WERI-Rb-1 (cell line): Measurements from ENCODE around the gene NXPH3.

ENCODE experiments used
- DNase-seq: peaks from one replicate; pipeline ENCODE4 v3.0.0-alpha.2; 2020
- H3K27ac ChIP-seq: fragments of 250-450 bp; sonication (Bioruptor Pico); 2 replicates; pipeline ENCODE4 v1.5.1; 2020; ENCODE audit warnings: mild to moderate bottlenecking, moderate library complexity
- H3K27me3 ChIP-seq: fragments of 250-450 bp; sonication (Bioruptor Pico); 2 replicates; pipeline ENCODE4 v1.5.1; 2021; ENCODE audit warnings: mild to moderate bottlenecking, low read depth, moderate library complexity; ENCODE audit not compliant: insufficient read depth, severe bottlenecking
- H3K36me3 ChIP-seq: fragments of 250-450 bp; sonication (Bioruptor Pico); 2 replicates; pipeline ENCODE4 v1.5.1; 2020; ENCODE audit warnings: mild to moderate bottlenecking, moderate library complexity
- H3K4me3 ChIP-seq: 2 replicates; pipeline ENCODE4 v1.5.1; 2011; ENCODE audit warnings: low read depth, mild to moderate bottlenecking, control low read depth, low read length
- H3K9me3 ChIP-seq: fragments of 250-450 bp; sonication (Bioruptor Pico); 2 replicates; pipeline ENCODE4 v1.5.1; 2021; ENCODE audit warnings: mild to moderate bottlenecking, moderate library complexity; ENCODE audit not compliant: severe bottlenecking
- TF ChIP-seq, protein P1 (sequence below): IDR thresholded peaks from 2 replicates; pipeline ENCODE4 v1.5.1; 2011; ENCODE audit warnings: low read depth, mild to moderate bottlenecking, control low read depth, inconsistent platforms, low read length

Gene NXPH3

DNA sequence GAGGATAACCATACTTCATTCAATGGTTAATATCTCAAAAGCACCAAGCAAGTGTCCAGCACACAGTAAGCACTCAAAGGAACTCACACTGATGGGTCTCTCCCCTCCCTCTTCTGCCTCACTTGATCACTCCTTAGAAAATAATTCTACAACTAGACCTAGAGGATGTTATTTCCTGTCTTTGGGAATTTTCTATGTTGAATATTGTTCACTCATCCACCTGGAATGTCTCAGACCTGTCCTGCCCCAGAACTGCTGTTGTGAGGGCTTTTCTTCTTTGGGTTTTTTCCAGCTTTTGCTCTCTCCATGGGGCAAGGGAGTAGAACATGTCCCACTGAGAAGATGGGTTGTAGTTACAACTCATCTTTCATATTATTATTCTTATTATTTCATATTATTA, 25.3 kb downstream of the NXPH3 start:
- no peaks in the 10 kb centered on the region for H3K27me3 ChIP-seq
- H3K27ac ChIP-seq, result no peak overlapping the region
- TF ChIP-seq, protein P1, sequence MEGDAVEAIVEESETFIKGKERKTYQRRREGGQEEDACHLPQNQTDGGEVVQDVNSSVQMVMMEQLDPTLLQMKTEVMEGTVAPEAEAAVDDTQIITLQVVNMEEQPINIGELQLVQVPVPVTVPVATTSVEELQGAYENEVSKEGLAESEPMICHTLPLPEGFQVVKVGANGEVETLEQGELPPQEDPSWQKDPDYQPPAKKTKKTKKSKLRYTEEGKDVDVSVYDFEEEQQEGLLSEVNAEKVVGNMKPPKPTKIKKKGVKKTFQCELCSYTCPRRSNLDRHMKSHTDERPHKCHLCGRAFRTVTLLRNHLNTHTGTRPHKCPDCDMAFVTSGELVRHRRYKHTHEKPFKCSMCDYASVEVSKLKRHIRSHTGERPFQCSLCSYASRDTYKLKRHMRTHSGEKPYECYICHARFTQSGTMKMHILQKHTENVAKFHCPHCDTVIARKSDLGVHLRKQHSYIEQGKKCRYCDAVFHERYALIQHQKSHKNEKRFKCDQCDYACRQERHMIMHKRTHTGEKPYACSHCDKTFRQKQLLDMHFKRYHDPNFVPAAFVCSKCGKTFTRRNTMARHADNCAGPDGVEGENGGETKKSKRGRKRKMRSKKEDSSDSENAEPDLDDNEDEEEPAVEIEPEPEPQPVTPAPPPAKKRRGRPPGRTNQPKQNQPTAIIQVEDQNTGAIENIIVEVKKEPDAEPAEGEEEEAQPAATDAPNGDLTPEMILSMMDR, result no peak
- H3K9me3 ChIP-seq, result no peaks in the 10 kb centered on the region
- DNase-seq, result no peak
- H3K4me3 ChIP-seq, result no peak overlapping the region
- H3K36me3 ChIP-seq, result peaks cover 85% of the 10 kb centered on the region

DNA sequence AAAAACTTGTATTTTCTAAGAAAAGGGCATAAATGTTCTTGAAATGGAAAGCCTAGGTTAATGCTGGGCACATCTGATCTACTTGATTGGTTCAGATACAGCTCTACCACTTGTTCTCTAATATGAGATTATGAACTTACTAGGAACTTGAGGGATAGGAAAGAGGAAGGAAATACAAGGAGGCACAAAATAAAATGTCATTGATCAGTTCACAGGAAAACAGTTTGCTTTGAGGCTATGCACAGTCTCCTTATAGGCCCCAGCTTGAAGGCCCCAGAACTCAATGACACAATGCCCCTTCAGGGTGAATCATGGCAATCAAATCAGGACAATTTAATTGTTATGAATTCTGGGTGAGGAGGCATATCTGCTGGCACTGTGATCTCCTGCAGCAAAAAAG, 27.1 kb downstream of the NXPH3 start:
- no peaks in the 10 kb centered on the region for H3K27me3 ChIP-seq
- no peak for DNase-seq
- peaks cover 84% of the 10 kb centered on the region for H3K36me3 ChIP-seq
- H3K4me3 ChIP-seq, result no peak overlapping the region
- H3K9me3 ChIP-seq, result no peaks in the 10 kb centered on the region
- TF ChIP-seq, protein P1, result no peak
- no peak overlapping the region for H3K27ac ChIP-seq

DNA sequence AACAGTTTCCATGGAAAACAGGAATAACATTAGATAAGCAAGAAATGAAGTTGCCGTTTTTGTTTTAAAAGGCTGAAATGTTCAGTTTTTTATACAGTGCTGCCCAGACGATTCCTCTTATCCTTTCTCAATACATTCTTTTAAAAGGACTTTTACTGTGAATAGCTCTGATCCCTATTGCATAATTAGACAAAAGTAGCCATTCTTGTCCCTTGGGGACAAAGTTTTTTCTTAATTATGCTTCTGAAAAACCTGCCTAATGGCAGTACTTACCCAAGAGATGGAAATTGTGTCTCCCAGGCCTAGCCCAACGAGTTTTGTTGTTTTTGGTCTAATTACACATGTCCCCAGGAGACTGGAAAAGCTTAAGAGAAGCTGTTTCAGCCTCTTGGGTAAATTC, 27.6 kb downstream of the NXPH3 start:
- no peak for DNase-seq
- Histone ChIP-seq H3K4me3 (no peak overlapping the region), H3K9me3 (no peaks in the 10 kb centered on the region), H3K27me3 (no peaks in the 10 kb centered on the region), H3K27ac (no peak overlapping the region), H3K36me3 (peaks cover 83% of the 10 kb centered on the region)
- TF ChIP-seq, protein P1, result no peak

DNA sequence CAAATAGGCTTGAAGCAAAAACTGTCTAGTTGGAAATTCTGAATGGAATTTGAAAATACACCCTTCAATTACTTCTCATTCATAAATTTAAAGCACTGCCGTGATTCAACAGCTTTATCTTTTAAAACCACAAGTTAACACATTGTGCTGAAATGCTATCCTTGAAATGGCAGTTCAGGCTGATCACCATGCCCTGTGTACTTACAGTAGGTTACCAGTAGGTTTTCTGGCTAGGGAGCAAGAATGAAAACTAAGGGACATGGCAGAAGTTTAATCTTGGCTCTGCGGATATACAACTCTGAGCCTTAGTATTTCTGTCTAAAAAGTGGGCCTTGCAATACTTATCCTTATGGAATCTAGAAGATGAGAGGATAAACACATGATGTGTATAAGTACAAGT, 28.0 kb downstream of the NXPH3 start:
- H3K36me3 ChIP-seq, result peaks cover 83% of the 10 kb centered on the region
- H3K4me3 ChIP-seq, result no peak overlapping the region
- H3K27ac ChIP-seq, result no peak overlapping the region
- H3K9me3 ChIP-seq, result no peaks in the 10 kb centered on the region
- no peak for DNase-seq
- no peaks in the 10 kb centered on the region for H3K27me3 ChIP-seq
- TF ChIP-seq, protein P1, result no peak

DNA sequence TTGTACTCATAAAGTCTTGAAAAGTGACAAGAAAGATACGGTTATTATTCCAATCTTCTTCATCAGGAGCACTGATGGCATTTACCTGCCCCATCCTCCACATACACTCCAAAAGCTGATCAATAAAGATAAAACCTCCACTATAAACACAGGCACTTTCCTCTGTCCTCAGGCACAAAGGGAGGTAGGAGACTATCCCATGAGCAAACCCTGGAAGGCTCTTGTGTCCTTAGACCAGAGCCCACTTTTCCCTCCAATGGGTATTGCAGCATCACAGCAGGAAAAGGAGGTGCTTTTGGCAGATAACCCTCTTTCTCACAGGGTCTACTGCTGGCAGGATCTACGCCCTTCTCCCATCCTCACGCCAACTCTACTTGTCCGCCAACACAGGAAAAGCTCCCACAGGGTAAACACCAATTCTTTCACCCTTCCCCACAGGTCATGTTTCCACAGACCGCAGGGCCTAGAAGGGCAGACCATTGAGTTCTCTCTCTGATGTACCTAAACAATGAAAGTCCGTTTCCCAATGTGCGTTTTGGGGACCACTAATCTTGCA, 28.7 kb downstream of the NXPH3 start:
- TF ChIP-seq, protein P1, result no peak
- Histone ChIP-seq H3K27me3 (no peaks in the 10 kb centered on the region), H3K9me3 (no peaks in the 10 kb centered on the region), H3K27ac (no peak overlapping the region), H3K36me3 (peaks cover 90% of the 10 kb centered on the region), H3K4me3 (no peak overlapping the region)
- DNase-seq, result no peak

DNA sequence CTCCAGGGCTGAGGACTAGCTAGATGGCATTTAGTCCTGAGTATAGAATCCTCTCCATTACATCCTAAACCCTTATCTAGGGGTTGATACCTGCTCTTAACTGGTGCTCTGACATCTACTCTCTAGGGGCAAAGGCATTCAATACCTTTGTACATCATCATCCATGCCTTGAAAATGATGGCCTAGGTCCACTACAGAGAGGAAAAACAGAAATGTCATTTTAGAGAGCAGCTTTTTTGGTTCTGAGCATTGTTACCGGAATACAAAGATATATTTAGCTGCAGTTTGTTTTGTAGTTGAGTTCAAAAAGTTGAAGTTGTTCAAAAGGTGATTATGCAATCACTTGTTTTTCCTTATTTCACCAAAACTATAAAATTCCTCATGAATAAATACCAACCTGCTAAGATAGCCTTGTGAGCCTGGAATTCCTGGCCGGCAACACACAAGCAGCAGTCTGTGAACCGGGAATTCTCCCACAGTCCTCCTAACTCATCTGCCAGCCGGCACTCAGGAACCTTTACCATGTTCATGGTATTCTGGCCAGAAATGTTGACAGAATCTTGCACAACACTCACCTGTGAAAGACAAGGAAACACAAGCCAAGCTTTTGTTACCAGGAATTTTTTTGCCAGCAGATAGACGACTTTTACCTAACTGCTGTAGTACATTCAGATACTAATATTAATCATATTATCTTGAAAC, 35.4 kb downstream of the NXPH3 start:
- Histone ChIP-seq H3K27ac (no peak overlapping the region), H3K27me3 (no peaks in the 10 kb centered on the region), H3K9me3 (no peaks in the 10 kb centered on the region), H3K36me3 (peaks cover 80% of the 10 kb centered on the region), H3K4me3 (no peak overlapping the region)
- TF ChIP-seq, protein P1, result no peak
- no peak for DNase-seq
